DMS 273 treated with DMSO at 0.1 percent for 48 hours (cell line): ENCODE results near the gene REEP3.

Source experiments
- DNase-seq: peaks from one replicate; lab custom pipeline; 2025; lab: John Stamatoyannopoulos, UW

Gene REEP3

GRCh38 chr10:63588436-63589167 is 67.4 kb downstream of the REEP3 start:
- no peak for DNase-seq

DNA sequence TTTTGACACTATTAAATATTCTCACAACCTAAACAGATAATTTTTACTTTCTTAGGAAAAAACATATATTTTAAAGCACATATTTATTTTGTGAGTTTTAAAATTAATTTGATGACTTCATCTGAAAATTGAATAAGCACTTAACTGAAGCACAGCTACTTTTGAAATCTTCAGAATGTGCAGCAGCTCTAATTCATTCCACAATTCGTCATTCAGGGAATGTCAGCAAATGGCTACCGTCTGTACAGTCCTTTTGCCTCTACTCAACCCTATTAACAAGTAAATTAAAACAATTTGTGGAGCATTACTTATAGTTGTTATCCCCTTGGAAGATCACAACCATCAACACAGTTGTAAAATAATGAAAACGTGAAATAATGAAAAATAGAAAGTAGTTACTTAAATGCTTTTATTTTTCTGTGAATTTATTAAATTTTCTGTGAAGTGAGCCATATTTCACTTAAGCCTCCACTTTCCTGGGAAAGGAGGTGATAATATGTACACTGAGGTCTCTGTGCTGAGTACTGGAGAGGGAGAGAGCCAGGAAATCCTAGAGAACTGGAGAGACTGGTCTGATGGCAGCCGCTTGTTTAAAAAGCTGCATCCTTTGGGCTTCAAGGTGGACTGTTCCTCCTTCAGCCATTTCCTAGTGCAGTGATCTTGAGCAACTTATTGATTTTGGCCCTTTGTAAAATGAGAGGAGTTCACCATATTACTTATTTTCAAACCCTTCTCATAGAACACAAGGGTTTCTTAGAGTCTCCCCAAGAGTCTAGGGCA is 70.6 kb downstream of the REEP3 start:
- no peak for DNase-seq

DNA sequence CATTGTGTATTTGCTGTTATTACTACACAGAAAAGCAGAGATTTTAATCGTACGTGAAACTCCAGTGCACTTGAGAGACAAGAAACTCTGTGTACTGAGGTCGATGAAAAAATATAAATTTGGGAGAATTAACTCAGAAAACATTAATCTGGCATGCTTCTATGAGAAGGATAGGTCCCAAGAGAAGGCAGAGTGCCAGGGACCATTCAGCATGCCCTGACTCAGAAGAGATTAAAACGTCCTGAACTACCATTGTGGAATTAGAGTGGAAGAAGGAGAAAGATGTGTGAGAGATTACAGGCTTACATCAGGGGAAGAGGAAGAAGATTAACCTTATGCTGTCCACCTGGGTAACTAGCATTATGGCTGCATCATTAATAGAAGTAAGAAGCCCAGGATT is 72.4 kb downstream of the REEP3 start:
- DNase-seq: no peak

GRCh38 chr10:63595072-63595471 is 73.9 kb downstream of the REEP3 start:
- DNase-seq: no peak

- DNase-seq: no peak
Observed at GRCh38 chr10:63596924-63597323, 75.7 kb downstream of the REEP3 start.

DNA sequence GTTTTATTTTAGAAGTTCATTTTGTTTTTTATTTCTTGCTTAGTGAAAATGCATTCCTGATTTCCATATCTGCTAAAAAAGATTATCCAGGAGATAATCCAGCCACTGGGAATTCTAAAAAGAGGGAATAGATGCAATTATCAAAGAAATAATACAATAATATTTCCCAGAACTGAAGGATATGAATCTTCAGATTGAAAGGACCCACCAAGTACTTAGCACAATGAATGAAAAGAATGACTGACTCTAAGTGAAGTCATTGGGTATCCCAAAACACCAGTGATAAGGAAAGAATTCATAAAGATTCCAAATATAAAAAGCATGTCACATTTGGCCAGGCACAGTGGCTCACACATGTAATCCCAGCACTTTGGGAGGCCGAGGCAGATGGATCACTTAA is 79.3 kb downstream of the REEP3 start:
- no peak for DNase-seq

GRCh38 chr10:63603709-63604445 is 82.7 kb downstream of the REEP3 start:
- no peak for DNase-seq

DNA sequence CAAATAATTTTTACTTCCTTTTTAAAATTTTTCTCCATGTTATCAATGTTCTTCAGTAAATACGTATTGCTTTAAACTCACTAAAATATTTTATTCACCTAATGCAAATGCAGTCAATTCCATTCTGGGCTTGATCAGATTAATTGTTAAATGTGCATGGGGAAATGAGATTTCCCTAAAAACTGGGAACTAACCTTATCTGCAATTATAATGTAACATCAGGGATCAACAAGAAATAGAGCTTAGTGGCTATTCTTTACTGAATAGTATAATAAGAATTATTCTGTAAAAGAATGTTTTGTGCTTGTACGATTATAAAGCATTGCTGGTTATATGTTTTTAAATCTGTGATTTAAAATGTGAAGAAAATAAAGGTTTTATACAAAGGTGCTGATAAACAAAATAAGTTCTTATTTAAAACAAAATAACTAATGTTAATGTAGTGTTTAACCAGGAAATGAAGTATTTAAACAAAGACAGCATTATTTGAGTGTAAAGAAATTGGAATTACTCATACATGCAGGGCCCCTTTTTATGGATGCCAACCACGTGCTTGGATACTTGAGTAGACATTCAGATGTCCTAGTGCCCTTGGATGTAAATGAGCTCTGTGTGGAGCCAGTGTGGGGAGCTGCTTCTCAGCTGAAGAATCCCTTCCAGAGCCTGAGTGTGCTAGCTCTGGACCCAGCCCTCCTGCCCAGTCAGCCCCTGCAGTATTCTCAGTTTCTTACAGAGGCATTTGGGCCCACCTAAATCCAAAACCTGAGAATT is 84.2 kb downstream of the REEP3 start:
- DNase-seq: no peak

GRCh38 chr10:63608511-63608910 is 87.3 kb downstream of the REEP3 start:
- DNase-seq: no peak

DNA sequence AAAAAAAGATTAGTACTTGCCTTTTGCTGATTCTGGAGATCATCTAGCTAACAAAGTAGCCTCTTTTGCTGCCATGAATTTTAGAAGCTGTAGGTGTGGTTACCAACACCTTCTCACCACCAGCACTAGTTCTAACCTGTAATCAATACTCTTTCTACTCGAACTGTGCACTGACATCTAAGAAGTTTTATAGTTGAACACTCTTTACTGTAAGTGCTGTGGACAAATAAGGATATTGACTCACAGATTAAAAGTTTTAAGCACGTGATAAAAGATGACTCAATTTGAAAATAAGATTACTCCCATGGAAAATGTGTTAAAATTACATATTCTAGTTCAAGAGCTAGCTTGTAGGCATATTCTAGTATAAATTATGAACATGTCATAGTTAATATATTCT is 89.9 kb downstream of the REEP3 start:
- DNase-seq: no peak

- DNase-seq: peak; percentile 37
Observed at GRCh38 chr10:63614371-63614891, 93.2 kb downstream of the REEP3 start.

- no peak for DNase-seq
Observed at GRCh38 chr10:63618552-63618951, 97.4 kb downstream of the REEP3 start.

DNA sequence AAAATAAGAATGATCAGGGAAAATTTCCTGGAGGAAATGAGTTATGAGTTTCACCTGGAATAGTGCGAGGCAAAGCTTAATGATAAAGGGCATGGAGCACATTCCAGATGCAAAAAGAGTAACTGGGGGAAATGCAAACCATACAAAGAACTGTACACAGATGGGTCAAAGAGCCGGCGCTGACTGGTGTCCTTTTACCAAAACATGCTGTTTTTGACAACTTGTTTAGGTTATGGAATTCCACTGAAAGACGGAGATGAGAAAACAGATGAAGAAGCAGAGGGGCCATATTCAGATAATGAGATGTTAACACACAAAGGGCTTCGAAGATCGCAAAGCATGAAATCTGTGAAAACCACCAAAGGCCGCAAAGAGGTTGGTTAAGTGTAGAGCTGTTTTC is 98.2 kb downstream of the REEP3 start:
- no peak for DNase-seq

GRCh38 chr10:63622097-63622496 is 100.9 kb downstream of the REEP3 start:
- DNase-seq: no peak

GRCh38 chr10:63624701-63625100 is 103.5 kb downstream of the REEP3 start:
- no peak for DNase-seq

GRCh38 chr10:63627396-63627795 is 106.2 kb downstream of the REEP3 start:
- DNase-seq: no peak

DNA sequence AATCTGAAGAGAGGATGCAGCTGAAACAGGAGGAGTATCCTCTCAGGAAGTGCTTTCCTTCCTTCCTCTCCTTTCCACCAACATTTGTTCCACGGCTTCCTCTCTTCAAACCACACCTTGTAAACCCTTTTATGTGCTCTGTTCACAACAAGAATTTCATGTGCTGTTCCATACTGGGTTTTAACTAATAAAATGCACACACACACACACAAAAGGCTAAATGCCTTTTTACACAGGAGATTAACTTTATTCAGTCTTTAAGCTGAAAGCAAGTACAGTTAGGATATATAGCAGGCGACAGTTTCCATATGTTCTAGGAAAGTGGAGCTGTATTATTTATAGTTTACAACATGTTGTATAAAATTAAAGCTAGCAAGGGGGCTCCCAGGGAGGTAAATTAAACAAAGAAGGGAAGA is 106.7 kb downstream of the REEP3 start:
- DNase-seq: no peak

DNA sequence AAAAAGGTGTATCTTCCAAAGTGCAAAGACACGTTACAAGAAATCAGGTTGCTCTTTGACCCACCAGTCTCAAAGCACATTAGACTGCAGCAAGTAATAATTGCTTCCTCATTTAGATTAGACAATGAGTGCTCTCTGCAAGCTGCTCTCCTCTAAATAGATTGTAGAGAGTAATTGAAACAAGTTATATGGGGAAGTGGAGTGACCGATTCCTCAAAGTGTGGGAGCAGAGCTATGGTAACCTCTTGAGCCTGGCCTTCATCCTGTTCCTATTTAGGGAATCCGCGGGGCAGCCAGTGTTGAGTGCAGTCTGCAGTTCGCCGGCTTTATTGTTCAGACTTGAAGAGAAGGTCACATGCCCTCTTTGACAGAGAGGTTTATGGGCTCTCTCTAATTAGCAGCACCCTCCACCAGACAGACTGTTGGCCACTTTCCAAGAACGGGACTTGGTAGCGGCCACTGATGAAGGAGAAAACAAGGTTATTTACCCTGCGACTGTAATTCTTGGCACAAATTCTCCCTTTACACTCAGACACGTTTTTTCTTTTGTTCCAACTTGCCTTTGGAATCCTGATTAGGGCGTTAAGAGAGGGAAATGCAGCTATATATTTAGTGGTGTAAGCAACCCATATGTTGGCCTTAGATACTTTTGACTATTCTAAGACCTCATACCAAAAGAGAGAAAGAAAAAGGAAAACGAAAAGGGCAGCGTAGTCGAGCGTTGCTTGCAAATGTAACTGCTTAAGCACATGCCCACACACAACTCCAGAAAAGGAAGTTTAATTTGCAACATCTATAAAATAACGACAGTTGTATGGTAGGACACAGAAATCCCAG is 107.5 kb downstream of the REEP3 start:
- DNase-seq: peak; percentile 81

- DNase-seq: peak; percentile 91
Observed at GRCh38 chr10:63629363-63630084, 108.3 kb downstream of the REEP3 start.
